GM13976 (cell line): ENCODE measurements around the gene MYO9B.
"Not testable (repeated sequence)": the region's sequence is repeated elsewhere in the genome, so short reads cannot be mapped to it uniquely, and the experiment has no call there.

Experiments
- DNase-seq: peaks from one replicate; pipeline ENCODE4 v3.0.0; 2012; ENCODE audit warnings: low spot score
- in situ Hi-C: fragments of 300-500 bp; cut with MboI; formaldehyde crosslinking; loops from one replicate; pipeline ENCODE4 v1.12.0; 2022; ENCODE audit warnings: low sequenced_read_pairs, mixed read lengths, inconsistent platforms; ENCODE audit not compliant: unreplicated experiment
- TF ChIP-seq, protein P1 (sequence below): IDR thresholded peaks from 2 replicates; pipeline ENCODE4 v1.5.1; 2012; ENCODE audit warnings: borderline replicate concordance, mild to moderate bottlenecking; ENCODE audit not compliant: insufficient read depth; ENCODE audit errors: extremely low read depth, missing control alignments, control extremely low read depth

Gene MYO9B

DNA sequence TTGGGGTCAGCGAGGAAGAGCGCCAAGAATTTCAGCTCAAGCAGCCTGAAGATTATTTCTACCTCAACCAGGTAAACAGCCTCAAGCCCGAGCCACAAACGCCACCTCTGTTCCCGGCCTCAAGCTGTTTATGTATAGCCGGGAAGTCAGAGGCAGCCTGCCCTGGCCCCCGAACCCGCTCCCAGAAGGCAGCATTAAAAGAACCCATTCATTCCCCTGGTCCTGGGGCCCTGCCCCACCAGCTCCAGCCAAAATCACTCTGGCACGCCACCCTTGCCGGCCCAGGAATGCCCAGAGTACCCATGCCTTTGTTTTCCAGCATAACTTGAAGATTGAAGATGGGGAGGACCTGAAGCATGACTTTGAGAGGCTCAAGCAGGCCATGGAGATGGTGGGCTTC, 78.4 kb downstream of the MYO9B start:
- TF ChIP-seq, protein P1, sequence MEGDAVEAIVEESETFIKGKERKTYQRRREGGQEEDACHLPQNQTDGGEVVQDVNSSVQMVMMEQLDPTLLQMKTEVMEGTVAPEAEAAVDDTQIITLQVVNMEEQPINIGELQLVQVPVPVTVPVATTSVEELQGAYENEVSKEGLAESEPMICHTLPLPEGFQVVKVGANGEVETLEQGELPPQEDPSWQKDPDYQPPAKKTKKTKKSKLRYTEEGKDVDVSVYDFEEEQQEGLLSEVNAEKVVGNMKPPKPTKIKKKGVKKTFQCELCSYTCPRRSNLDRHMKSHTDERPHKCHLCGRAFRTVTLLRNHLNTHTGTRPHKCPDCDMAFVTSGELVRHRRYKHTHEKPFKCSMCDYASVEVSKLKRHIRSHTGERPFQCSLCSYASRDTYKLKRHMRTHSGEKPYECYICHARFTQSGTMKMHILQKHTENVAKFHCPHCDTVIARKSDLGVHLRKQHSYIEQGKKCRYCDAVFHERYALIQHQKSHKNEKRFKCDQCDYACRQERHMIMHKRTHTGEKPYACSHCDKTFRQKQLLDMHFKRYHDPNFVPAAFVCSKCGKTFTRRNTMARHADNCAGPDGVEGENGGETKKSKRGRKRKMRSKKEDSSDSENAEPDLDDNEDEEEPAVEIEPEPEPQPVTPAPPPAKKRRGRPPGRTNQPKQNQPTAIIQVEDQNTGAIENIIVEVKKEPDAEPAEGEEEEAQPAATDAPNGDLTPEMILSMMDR, result no peak
- in situ Hi-C loops, result no loop called here

DNA sequence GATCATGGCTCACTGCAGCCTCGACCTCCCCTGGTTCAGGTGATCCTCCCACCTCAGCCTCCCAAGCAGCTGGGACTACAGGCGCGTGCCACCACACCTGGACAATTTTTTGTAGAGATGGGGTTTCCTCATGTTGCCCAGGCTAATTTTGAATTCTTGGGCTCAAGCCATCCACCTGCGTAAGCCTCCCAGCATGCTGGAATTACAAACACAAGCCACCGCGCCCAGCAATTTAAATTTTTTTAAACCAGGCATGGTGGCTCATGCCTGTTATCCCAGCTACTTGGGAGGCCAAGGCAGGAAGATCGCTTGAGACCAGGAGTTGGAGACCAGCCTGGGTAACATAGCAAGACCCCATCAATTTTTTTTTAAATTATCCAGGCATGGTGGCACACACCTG, 79.7 kb downstream of the MYO9B start:
- no peak for DNase-seq
- TF ChIP-seq, protein P1, result no peak
- in situ Hi-C loops, result no loop called here

More for the DNA sequence above, 78.4 kb downstream of the MYO9B start:
- DNase-seq, result no peak

DNA sequence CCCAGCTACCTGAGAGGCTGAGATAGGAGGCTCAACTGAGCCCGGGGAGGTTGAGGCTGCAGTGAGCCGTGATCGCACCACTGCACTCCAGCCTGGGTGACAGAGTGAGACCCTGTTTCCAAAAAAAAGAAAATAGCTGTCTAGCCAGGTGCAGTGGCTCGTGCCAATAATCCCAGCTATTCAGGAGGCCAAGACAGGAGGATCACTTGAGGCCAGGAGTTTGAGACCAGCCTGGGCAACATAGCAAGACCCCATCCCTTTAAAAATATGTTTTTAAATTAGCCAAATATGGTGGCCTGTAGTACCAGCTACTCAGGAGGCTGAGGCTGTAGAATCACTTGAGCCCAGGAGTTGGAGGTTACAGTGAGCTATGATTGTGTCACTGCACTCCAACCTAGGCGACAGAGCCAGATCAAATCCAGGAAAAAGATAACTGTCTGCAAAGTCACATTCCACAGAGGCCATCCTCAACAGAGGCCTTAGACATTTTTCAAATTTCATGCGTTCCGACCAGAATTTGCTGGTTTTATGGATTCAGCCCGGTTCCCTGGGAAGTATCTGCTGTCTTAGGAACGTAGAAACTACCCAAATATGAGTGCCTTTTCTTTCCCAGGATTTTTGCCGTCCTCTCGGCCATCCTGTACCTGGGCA, 80.8 kb downstream of the MYO9B start:
- in situ Hi-C loops, result no loop called here
- DNase-seq, result no peak
- TF ChIP-seq, protein P1, result no peak

DNA sequence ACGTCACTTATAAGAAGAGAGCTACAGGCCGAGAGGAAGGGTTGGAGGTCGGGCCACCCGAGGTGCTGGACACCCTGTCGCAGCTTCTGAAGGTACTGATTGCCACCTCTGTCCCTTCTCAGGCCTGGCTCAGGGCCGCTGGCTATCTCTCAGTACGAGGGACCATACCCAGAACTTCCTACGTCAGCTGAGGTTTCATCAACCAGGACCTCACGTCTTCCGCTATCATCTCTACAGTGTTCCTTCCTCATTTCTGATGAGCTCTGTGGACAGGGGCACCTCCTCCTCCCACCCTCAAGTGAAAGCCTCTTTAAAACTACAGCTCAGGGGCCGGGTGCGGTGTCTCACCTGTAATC, 81.3 kb downstream of the MYO9B start:
- TF ChIP-seq, protein P1, result no peak
- in situ Hi-C loops, result no loop called here
- no peak for DNase-seq

DNA sequence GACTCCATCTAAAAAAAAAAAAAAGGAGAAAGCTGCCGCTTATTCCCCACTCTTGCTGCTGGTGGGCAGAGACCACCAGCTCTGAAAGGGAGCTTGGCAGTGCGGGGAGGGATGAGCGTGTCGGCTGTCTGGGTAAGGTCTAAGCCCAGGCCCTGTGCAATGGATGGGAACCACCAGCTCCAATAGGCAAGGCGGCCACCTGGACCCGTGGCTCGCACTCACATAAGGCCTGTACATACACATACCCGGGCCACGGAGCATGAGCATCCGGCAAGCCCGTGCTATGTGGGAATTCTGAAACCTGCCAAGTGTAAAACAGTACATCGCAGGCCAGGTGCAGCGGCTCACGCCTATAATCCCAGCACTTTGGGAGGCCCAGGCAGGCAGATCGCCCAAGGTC, 83.0 kb downstream of the MYO9B start:
- DNase-seq, result no peak
- TF ChIP-seq, protein P1, result no peak
- in situ Hi-C loops, result no loop called here

DNA sequence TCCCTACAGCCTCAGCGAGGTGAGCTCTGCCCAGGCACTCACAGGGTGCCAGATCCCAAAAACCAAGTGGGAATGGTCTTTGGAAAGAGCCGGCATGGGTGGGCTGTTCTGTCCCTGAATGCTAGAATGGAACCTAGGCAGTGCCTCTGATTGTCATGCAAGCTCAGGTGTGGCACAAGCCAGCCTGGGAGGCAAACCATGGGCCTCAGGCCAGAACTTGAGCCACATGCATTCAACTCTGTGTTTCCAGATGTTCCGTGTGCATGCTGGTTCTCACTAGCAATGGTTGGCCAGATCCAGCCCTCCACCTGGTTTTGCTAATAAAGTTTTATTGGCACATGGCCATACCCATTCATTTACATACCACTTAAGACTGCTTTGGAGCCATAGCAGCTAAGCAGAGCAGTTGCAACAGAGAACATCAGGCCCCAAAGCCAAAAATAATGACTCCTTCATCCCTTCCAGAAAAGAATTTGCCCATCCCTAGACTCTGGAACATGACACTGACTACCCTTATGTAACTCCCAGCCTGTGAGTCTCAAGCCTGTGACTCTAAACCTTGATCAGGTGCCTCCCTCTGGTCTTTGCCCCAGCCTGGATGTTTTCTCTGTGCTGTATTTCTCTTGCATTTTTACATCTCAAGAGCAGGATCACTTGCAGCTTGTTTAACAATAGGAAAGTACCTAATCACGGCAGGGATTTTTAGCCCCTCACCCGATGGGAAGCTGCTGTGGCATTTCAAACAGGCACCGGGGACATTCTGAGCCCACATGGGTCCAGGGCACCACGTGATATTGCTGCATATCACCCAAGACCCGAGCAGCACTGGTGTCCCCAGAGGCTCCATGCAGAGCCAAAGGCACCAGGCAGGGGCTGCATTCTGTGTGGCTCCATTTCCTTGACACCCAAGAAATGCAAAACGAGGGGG, 84.2 kb downstream of the MYO9B start:
- TF ChIP-seq, protein P1, result no peak
- in situ Hi-C loops, result no loop called here
- DNase-seq, result no peak

DNA sequence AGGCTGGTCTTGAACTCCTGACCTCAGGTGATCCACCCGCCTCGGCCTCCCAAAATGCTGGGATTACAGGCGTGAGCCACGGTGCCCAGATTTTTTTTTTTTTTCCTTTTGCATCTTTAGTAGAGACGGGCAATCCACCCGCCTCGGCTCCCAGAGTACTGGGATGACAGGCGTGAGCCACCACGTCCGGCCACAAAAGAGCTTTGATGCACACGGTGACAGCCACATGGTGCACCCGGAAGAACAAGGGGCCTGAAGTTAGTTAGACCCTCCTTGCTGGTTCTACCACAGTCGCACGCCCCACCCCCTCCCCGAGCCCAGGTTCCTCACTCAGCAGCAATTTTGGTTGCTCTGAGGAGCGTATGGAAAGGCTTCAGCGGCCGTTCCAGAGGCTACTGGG, 85.3 kb downstream of the MYO9B start:
- no peak for DNase-seq
- TF ChIP-seq, protein P1, result no peak
- in situ Hi-C loops, result no loop called here

DNA sequence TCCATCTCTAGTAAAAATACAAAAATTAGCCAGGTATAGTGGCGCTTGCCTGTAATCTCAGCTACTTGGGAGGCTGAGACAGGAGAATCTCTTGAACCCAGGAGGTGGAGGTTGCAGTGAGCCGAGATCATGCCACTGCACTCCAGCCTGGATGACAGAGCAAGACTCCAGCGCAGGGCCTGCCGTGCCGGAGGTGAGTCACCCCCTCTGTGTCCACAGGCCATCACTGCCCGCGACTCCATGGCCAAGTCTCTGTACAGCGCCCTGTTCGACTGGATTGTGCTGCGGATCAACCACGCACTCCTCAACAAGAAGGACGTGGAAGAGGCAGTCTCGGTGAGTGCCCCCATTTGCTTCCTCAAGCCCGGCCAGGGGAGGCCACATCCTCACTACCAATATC, 86.6 kb downstream of the MYO9B start:
- in situ Hi-C loops, DNase-seq: not testable (repeated sequence)
